ENCODE data around the gene SFXN5. TPM values are rescaled to one million over a fixed set of nuclear protein-coding genes. Genes with fewer than 3 reads are reported as not detected.
A peak's percentile ranks its signal among the peaks of the same experiment; 100 is the strongest.

SFXN5 gene
- total RNA-seq, 1 experiment from 2014 or later: 22.0 TPM

- Histone ChIP-seq H3K27me3 (ENCODE audit: low read length) (no peaks in the 10 kb centered on the region), H3K9ac (ENCODE audit: low read length) (peak overlapping the region; percentile 76), H2AFZ (ENCODE audit: low read length) (peak overlapping the region; percentile 74), H3K4me2 (ENCODE audit: low read length) (peak overlapping the region; percentile 98), H3F3A (ENCODE audit: low read length, unreplicated experiment) (no peaks in the 10 kb centered on the region), H3K4me1 (ENCODE audit: insufficient read depth, low read length) (peaks cover 18% of the 10 kb centered on the region), H3K36me3 (ENCODE audit: low read depth, low read length) (no peaks in the 10 kb centered on the region), H3K79me2 (ENCODE audit: low read length) (peaks cover 62% of the 10 kb centered on the region), H3K4me3 (ENCODE audit: low read length) (peak overlapping the region; percentile 81), H3K27ac (ENCODE audit: low read length) (peak overlapping the region; percentile 41), H3K9me2 (replicated peaks; ENCODE audit: low read length) (no peaks in the 10 kb centered on the region), H3K9me3 (ENCODE audit: low read length) (no peaks in the 10 kb centered on the region), H4K20me1 (ENCODE audit: low read length) (peaks cover 17% of the 10 kb centered on the region; the same call in 1 of the 2 replicates)
- intact Hi-C loops (cut with micrococcal nuclease): loop anchor here (2.0 kb wide), 1 partner anchor 65 kb away; no protein-coding TSS in a partner anchor
- ATAC-seq (peak; percentile 57), DNase-seq (peak; percentile 58)
- POLR2A ChIA-PET (ENCODE audit: unreplicated experiment): no interaction called here
- TF ChIP-seq EZH2 (IDR thresholded peaks at IDR 0.05; ENCODE audit: low read length, unreplicated experiment): no peak
- no peak for TF ChIP-seq CTCF (conservative IDR thresholded peaks at IDR 0.05; ENCODE audit: low read depth, low read length)
- TF ChIP-seq EZH2phosphoT487 (IDR thresholded peaks at IDR 0.05; ENCODE audit: borderline replicate concordance, low read length): no peak
- TSS peak; percentile 52 for BruUV-seq (replicated peaks)
- CTCF ChIA-PET: interaction anchor here (0.6 kb wide), 2 partner anchors 45 to 351 kb away, joined by 3 read pairs; no protein-coding TSS in a partner anchor
Measured at GRCh38 chr2:73111073-73112025, 39.8 kb upstream of the SFXN5 start.

GRCh38 chr2:73110168-73111072 lies 38.9 kb upstream of the SFXN5 start:
- peaks cover 17% of the 10 kb centered on the region; the same call in 1 of the 2 replicates for H4K20me1 ChIP-seq (ENCODE audit: low read length)

More at GRCh38 chr2:73110168-73111072, 38.9 kb upstream of the SFXN5 start:
- ATAC-seq (no peak), DNase-seq (no peak)
- Histone ChIP-seq H3K27ac (ENCODE audit: low read length) (no peak overlapping the region), H3F3A (ENCODE audit: low read length, unreplicated experiment) (no peaks in the 10 kb centered on the region), H3K9ac (ENCODE audit: low read length) (peak overlapping the region; percentile 76), H3K9me2 (replicated peaks; ENCODE audit: low read length) (no peaks in the 10 kb centered on the region), H3K4me3 (ENCODE audit: low read length) (peak overlapping the region; percentile 81), H2AFZ (ENCODE audit: low read length) (no peak overlapping the region), H3K79me2 (ENCODE audit: low read length) (peaks cover 72% of the 10 kb centered on the region), H3K4me1 (ENCODE audit: insufficient read depth, low read length) (peaks cover 18% of the 10 kb centered on the region), H3K27me3 (ENCODE audit: low read length) (no peaks in the 10 kb centered on the region), H3K4me2 (ENCODE audit: low read length) (peak overlapping the region; percentile 98), H3K9me3 (ENCODE audit: low read length) (no peaks in the 10 kb centered on the region), H3K36me3 (ENCODE audit: low read depth, low read length) (no peaks in the 10 kb centered on the region)
- no TSS peak for BruUV-seq (replicated peaks)
- intact Hi-C loops (cut with micrococcal nuclease): loop anchor here (2.0 kb wide), 1 partner anchor 66 kb away; no protein-coding TSS in a partner anchor
- CTCF ChIA-PET: interaction anchor here (0.6 kb wide), 1 partner anchor 46 kb away, joined by 3 read pairs; no protein-coding TSS in a partner anchor
- POLR2A ChIA-PET (ENCODE audit: unreplicated experiment): no interaction called here
- no peak for TF ChIP-seq EZH2phosphoT487 (IDR thresholded peaks at IDR 0.05; ENCODE audit: borderline replicate concordance, low read length)
- no peak for TF ChIP-seq EZH2 (IDR thresholded peaks at IDR 0.05; ENCODE audit: low read length, unreplicated experiment)
- no peak for TF ChIP-seq CTCF (conservative IDR thresholded peaks at IDR 0.05; ENCODE audit: low read depth, low read length)
